Mesendoderm (in vitro differentiated cells): ENCODE data around the gene THBS1.

Experiments
- DNase-seq: peaks from one replicate; pipeline ENCODE4 v3.0.0; 2013
- H2AK5ac ChIP-seq: 2 replicates; pipeline ENCODE4 v1.6.1; 2013; ENCODE audit warnings: low read length, inconsistent platforms
- H2BK120ac ChIP-seq: 2 replicates; pipeline ENCODE4 v1.6.1; 2013; ENCODE audit warnings: low read depth, mild to moderate bottlenecking, low read length, moderate library complexity, mixed read lengths
- H2BK15ac ChIP-seq: replicated peaks from 2 replicates; pipeline ENCODE4 v1.6.1; 2013; ENCODE audit warnings: low read depth, mild to moderate bottlenecking, moderate library complexity
- H2BK5ac ChIP-seq: 2 replicates; pipeline ENCODE4 v1.6.1; 2013; ENCODE audit warnings: low read length, inconsistent platforms
- H3K18ac ChIP-seq: 2 replicates; pipeline ENCODE4 v1.6.1; 2013; ENCODE audit warnings: mild to moderate bottlenecking, low read length, mixed read lengths
- H3K23ac ChIP-seq: one replicate; pipeline ENCODE4 v1.6.1; 2013; ENCODE audit warnings: low read length
- H3K27ac ChIP-seq: 2 replicates; pipeline ENCODE4 v1.5.1; 2013; ENCODE audit warnings: low read depth, mild to moderate bottlenecking, inconsistent platforms, low read length, moderate library complexity
- H3K27me3 ChIP-seq: 2 replicates; pipeline ENCODE4 v1.6.1; 2013; ENCODE audit warnings: low read length, control low read depth, mild to moderate bottlenecking, inconsistent platforms; ENCODE audit not compliant: insufficient read depth, poor library complexity
- H3K36me3 ChIP-seq: 2 replicates; pipeline ENCODE4 v1.6.1; 2013; ENCODE audit warnings: low read length, inconsistent platforms; ENCODE audit not compliant: control insufficient read depth, insufficient read depth
- H3K4ac ChIP-seq: one replicate; pipeline ENCODE4 v1.6.1; 2013; ENCODE audit warnings: low read depth, mild to moderate bottlenecking, low read length, moderate library complexity
- H3K4me1 ChIP-seq: 2 replicates; pipeline ENCODE4 v1.6.1; 2013; ENCODE audit warnings: low read depth, low read length, inconsistent platforms; ENCODE audit not compliant: control insufficient read depth
- H3K4me2 ChIP-seq: 2 replicates; pipeline ENCODE4 v1.6.1; 2013; ENCODE audit warnings: low read length
- H3K4me3 ChIP-seq: 2 replicates; pipeline ENCODE4 v1.5.1; 2013; ENCODE audit warnings: mild to moderate bottlenecking, low read length
- H3K56ac ChIP-seq: one replicate; pipeline ENCODE4 v1.6.1; 2013; ENCODE audit warnings: low read length
- H3K79me1 ChIP-seq: 2 replicates; pipeline ENCODE4 v1.6.1; 2013; ENCODE audit warnings: low read length, inconsistent platforms
- H3K79me2 ChIP-seq: 2 replicates; pipeline ENCODE4 v1.6.1; 2013; ENCODE audit warnings: mild to moderate bottlenecking, low read length; ENCODE audit not compliant: control insufficient read depth, insufficient read depth
- H3K9ac ChIP-seq: 2 replicates; pipeline ENCODE4 v1.6.1; 2013; ENCODE audit warnings: low read length, inconsistent platforms
- H4K5ac ChIP-seq: one replicate; pipeline ENCODE4 v1.6.1; 2013; ENCODE audit warnings: low read length
- H4K8ac ChIP-seq: one replicate; pipeline ENCODE4 v1.6.1; 2013; ENCODE audit warnings: low read depth, mild to moderate bottlenecking, control low read depth, low read length, moderate library complexity
- WGBS: extraction: QIAGEN DNeasy Blood & Tissue Kit; methylation state at CpG from one replicate; pipeline ENCODE4 v1.1.7; 2013; ENCODE audit warnings: low lambda C conversion rate, missing lambda C conversion rate; ENCODE audit not compliant: insufficient coverage; ENCODE audit errors: extremely low coverage; 5-methylcytosine and 5-hydroxymethylcytosine counted together

THBS1 gene

DNA sequence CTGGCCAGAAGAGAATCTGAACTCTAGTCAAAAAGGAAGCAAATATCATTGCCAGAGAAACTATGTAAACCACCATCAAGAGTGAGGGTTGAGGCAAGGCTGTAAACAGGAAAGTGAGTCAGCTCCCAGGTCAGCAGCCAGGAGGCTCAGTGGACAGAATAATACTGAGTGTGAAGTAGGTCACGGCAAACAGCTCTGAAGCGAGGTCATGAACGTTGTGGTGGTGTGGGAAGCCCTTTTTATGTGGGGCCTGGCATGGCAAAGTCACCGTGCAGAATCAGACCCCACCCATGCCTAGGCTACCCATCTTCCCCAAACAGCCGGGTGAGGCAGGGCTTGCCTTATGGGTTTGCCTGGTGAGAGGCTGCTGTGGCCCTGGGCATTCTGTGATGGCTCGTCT, 43.9 kb downstream of the THBS1 start:
- H3K27ac ChIP-seq: no peak overlapping the region
- no peak overlapping the region for H3K9ac ChIP-seq
- H3K27me3 ChIP-seq: no peaks in the 10 kb centered on the region
- H4K8ac ChIP-seq: no peak overlapping the region
- peaks cover 2% of the 10 kb centered on the region for H3K4me1 ChIP-seq
- H3K79me1 ChIP-seq: no peaks in the 10 kb centered on the region
- H3K4me2 ChIP-seq: no peak overlapping the region
- no peak overlapping the region for H2BK5ac ChIP-seq
- no peak overlapping the region for H3K18ac ChIP-seq
- H4K5ac ChIP-seq: no peak overlapping the region
- H3K4ac ChIP-seq: no peak overlapping the region
- no peak for DNase-seq
- H3K36me3 ChIP-seq: no peaks in the 10 kb centered on the region
- H3K79me2 ChIP-seq: no peaks in the 10 kb centered on the region
- H3K56ac ChIP-seq: no peak overlapping the region
- H2BK120ac ChIP-seq: no peak overlapping the region
- no peak overlapping the region for H3K23ac ChIP-seq
- no CpG with 5 or more reads among the region's 6 CpGs for WGBS
- H2AK5ac ChIP-seq: no peak overlapping the region
- H3K4me3 ChIP-seq: no peak overlapping the region
- H2BK15ac ChIP-seq: no peak overlapping the region

DNA sequence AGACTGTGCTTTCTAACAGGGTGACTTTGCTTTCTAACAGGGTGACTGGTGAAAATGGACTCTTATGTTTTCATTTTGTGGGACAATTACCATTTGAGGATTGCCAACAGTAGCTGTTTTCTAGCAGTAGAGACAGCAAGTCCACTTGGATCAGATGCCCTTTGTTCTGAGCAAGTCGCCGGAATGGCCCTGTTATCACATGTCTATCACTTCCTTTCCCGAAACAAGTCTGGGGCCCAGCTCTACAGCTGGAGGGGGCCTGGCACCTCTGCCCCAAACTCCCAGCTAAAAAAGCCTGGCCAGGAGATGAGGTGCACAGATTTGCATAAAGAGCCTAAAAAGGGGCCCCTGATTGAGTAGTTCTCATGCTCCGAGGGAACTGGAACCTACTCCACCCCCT, 44.6 kb downstream of the THBS1 start:
- WGBS: no CpG with 5 or more reads among the region's 4 CpGs
- H2BK5ac ChIP-seq: no peak overlapping the region
- no peaks in the 10 kb centered on the region for H3K36me3 ChIP-seq
- no peak for DNase-seq
- no peak overlapping the region for H4K8ac ChIP-seq
- no peaks in the 10 kb centered on the region for H3K79me2 ChIP-seq
- H2BK120ac ChIP-seq: no peak overlapping the region
- no peak overlapping the region for H3K4me3 ChIP-seq
- no peak overlapping the region for H2BK15ac ChIP-seq
- no peaks in the 10 kb centered on the region for H3K79me1 ChIP-seq
- no peak overlapping the region for H3K9ac ChIP-seq
- H3K4ac ChIP-seq: no peak overlapping the region
- H3K18ac ChIP-seq: no peak overlapping the region
- no peak overlapping the region for H3K27ac ChIP-seq
- no peak overlapping the region for H3K56ac ChIP-seq
- no peak overlapping the region for H2AK5ac ChIP-seq
- H3K4me2 ChIP-seq: no peak overlapping the region
- no peaks in the 10 kb centered on the region for H3K27me3 ChIP-seq
- no peak overlapping the region for H3K23ac ChIP-seq
- H4K5ac ChIP-seq: no peak overlapping the region
- H3K4me1 ChIP-seq: peaks cover 2% of the 10 kb centered on the region

DNA sequence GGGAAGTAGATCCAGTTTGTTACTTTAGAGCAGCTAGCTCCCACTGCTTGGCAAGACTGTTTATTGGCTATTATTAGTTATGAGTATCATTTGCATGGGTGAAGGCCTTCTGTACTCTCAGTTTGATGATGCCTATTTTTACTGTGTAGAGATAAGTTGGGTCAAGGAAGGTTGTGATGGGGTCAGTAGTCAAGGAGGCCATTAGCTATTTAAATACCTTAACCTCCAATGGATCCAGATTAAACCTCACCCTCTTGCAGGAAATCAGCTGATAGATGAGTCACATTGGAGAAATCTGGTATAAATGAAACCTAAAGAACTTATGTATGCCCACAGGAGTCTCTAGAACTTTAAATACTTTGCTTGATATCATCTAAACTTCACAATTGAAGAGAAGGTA, 45.0 kb downstream of the THBS1 start:
- H3K4me1 ChIP-seq: peaks cover 2% of the 10 kb centered on the region
- no peak overlapping the region for H3K27ac ChIP-seq
- H2BK5ac ChIP-seq: no peak overlapping the region
- DNase-seq: no peak
- H3K23ac ChIP-seq: no peak overlapping the region
- no peak overlapping the region for H2BK120ac ChIP-seq
- no peak overlapping the region for H3K56ac ChIP-seq
- H3K18ac ChIP-seq: no peak overlapping the region
- no peak overlapping the region for H2AK5ac ChIP-seq
- no peak overlapping the region for H3K9ac ChIP-seq
- no peak overlapping the region for H4K5ac ChIP-seq
- H3K27me3 ChIP-seq: no peaks in the 10 kb centered on the region
- H2BK15ac ChIP-seq: no peak overlapping the region
- H3K4me2 ChIP-seq: no peak overlapping the region
- no peaks in the 10 kb centered on the region for H3K79me2 ChIP-seq
- no peaks in the 10 kb centered on the region for H3K36me3 ChIP-seq
- H3K79me1 ChIP-seq: no peaks in the 10 kb centered on the region
- no peak overlapping the region for H3K4ac ChIP-seq
- H3K4me3 ChIP-seq: no peak overlapping the region
- H4K8ac ChIP-seq: no peak overlapping the region

DNA sequence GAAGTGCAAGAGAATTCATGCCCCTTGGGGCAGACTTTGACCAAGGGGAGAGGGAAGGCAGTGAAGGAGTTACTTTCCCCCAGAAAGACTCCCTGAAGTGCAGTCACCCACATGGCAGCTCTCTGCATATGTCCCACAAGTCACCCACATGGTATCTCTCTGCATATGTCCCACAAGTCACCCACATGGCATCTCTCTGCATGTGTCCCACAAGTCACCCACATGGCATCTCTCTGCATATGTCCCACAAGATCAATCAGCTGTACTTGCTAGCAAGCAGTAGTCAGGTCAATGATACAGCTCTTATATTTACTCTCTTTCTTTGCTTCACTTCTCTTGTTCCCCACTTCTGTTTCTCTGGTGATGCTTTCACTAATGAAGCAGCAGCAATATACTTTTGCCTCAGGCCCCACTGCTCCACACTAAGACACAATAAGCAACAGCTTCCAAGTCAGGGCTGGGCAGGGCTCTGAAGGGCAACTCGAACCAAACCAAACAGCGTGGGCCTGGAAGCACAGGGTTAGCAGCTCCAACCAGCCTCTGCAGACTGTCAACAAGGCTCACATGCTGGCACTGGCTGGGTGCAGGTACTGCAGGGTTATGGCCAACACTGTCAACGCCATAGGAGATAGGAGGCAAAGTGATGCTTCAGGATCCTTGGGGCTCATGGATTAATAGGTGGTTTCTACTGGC, 46.7 kb downstream of the THBS1 start:
- Histone ChIP-seq H3K56ac (no peak overlapping the region), H2BK120ac (no peak overlapping the region), H4K8ac (no peak overlapping the region), H2AK5ac (no peak overlapping the region), H3K79me2 (no peaks in the 10 kb centered on the region), H3K23ac (no peak overlapping the region), H3K27ac (no peak overlapping the region), H3K4me3 (no peak overlapping the region), H2BK5ac (no peak overlapping the region), H3K4me2 (no peak overlapping the region), H4K5ac (no peak overlapping the region), H3K36me3 (no peaks in the 10 kb centered on the region), H3K18ac (no peak overlapping the region), H3K79me1 (no peaks in the 10 kb centered on the region), H3K27me3 (no peaks in the 10 kb centered on the region), H3K4me1 (peaks cover 2% of the 10 kb centered on the region), H3K9ac (no peak overlapping the region), H2BK15ac (no peak overlapping the region), H3K4ac (no peak overlapping the region)
- no peak for DNase-seq
- WGBS: no CpG with 5 or more reads among the region's 3 CpGs

DNA sequence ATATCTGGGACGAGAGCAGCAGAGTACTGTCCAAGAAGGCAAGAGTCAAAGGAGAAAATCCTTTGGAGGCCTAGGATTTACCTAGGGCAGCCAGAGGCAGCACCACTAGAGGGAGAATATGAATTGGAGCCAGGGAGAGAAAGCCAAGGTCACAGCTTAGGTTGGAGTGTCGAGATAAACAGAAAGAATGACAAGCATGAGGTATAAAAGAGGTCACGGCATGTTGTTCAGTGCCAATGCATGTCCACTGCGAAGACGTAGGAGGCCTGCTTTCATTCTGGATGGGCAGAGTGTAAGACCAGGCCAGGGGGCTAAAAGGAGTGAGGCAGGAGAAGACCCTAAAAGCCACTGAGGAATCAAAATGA, 47.2 kb downstream of the THBS1 start:
- H3K56ac ChIP-seq: no peak overlapping the region
- no peak overlapping the region for H4K8ac ChIP-seq
- H3K4me3 ChIP-seq: no peak overlapping the region
- no peaks in the 10 kb centered on the region for H3K79me1 ChIP-seq
- peak; percentile 68 for DNase-seq
- no peak overlapping the region for H2BK120ac ChIP-seq
- H3K36me3 ChIP-seq: no peaks in the 10 kb centered on the region
- WGBS: no CpG with 5 or more reads among the region's 5 CpGs
- no peak overlapping the region for H3K4me2 ChIP-seq
- H2BK5ac ChIP-seq: no peak overlapping the region
- no peak overlapping the region for H3K9ac ChIP-seq
- H3K4me1 ChIP-seq: peaks cover 2% of the 10 kb centered on the region
- H4K5ac ChIP-seq: no peak overlapping the region
- no peak overlapping the region for H3K4ac ChIP-seq
- H3K27ac ChIP-seq: no peak overlapping the region
- H3K23ac ChIP-seq: no peak overlapping the region
- no peak overlapping the region for H2AK5ac ChIP-seq
- no peak overlapping the region for H2BK15ac ChIP-seq
- no peaks in the 10 kb centered on the region for H3K27me3 ChIP-seq
- H3K79me2 ChIP-seq: no peaks in the 10 kb centered on the region
- H3K18ac ChIP-seq: no peak overlapping the region

DNA sequence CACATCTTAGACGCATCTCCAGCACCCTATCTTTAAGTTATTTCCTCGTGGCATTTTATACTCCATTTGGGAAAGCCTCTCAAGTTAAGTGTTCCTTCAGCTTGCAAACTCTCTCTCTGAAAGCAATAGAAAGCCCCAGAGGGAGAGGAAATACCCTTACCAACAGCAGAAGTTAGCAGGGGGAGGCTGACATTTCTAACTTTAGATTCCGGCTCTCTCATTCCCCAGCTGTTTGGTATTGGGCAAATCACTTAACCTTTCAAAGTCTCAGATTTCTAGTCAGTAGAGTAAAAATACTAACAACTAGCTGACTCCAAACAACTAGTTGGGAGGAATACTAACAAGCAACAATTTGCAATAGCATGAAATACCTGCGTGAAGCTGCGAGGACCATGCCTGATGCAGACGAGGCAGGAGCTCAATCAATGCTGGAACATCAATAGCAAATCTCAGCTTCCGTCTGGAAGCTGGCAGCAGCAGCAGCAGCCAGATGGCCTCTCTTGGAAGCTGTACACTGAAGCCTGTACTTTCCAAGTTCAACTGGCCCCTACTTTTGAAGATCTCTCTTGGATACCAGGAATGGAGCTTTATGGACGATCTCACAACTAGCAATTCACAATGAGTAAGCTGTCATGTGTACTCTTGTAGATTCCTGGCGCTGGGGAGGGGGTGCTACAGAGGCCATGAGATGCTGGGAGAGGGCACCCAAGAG, 47.8 kb downstream of the THBS1 start:
- H3K4me3 ChIP-seq: no peak overlapping the region
- H3K56ac ChIP-seq: no peak overlapping the region
- no peak overlapping the region for H4K8ac ChIP-seq
- H3K27me3 ChIP-seq: no peaks in the 10 kb centered on the region
- peaks cover 2% of the 10 kb centered on the region for H3K4me1 ChIP-seq
- H3K36me3 ChIP-seq: no peaks in the 10 kb centered on the region
- no peak overlapping the region for H4K5ac ChIP-seq
- no peak overlapping the region for H2BK5ac ChIP-seq
- H3K79me1 ChIP-seq: no peaks in the 10 kb centered on the region
- WGBS: no CpG with 5 or more reads among the region's 9 CpGs
- H3K18ac ChIP-seq: no peak overlapping the region
- no peak overlapping the region for H3K27ac ChIP-seq
- no peak overlapping the region for H3K4ac ChIP-seq
- H3K9ac ChIP-seq: no peak overlapping the region
- H2BK120ac ChIP-seq: no peak overlapping the region
- no peak for DNase-seq
- no peak overlapping the region for H3K23ac ChIP-seq
- H2BK15ac ChIP-seq: no peak overlapping the region
- no peaks in the 10 kb centered on the region for H3K79me2 ChIP-seq
- no peak overlapping the region for H2AK5ac ChIP-seq
- no peak overlapping the region for H3K4me2 ChIP-seq
